Ureter (tissue), 1 donor: ENCODE data around the gene SLC6A12. TPM values are rescaled to one million over a fixed set of nuclear protein-coding genes. Genes with fewer than 3 reads are reported as not detected.

Source experiments
- DNase-seq: peaks from one replicate; pipeline ENCODE4 v3.0.0-alpha.2; 2020; ENCODE audit warnings: low spot score
- total RNA-seq: library from RNA; stranded (reverse); gene quantifications from one replicate; pipeline ENCODE4 v1.2.4, GENCODE V29; 2023
- donor health status: DM: yes; HTN: yes; CAD: no.

The SLC6A12 gene
- total RNA-seq, 1 donor from 2014 or later: 1.2 TPM

- no peak for DNase-seq
Measured at GRCh38 chr12:163406-163986, 50.5 kb downstream of the SLC6A12 start.

- no peak for DNase-seq
Measured at GRCh38 chr12:162467-163307, 51.3 kb downstream of the SLC6A12 start.

DNA sequence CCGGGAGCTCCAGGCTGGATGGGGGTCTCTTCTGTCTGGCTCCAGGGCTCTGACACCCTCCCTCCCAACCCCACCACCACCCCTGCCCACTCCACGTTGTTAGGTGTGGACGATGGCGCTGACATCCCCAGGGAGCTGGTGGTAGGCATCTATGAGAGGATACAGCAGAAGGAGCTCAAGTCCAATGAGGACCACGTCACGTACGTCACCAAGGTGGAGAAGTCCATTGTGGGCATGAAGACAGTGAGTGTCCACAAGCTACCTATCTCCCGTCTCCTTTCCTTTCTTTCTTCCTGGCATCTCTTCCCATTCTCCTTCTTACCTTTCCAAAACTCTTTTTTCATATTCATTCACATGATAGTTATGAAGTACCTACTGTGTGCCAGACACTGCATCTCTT, 52.1 kb downstream of the SLC6A12 start:
- DNase-seq: no peak

- no peak for DNase-seq
Measured at GRCh38 chr12:160858-161257, 53.1 kb downstream of the SLC6A12 start.

GRCh38 chr12:159156-159782, 54.7 kb downstream of the SLC6A12 start:
- DNase-seq: no peak

DNA sequence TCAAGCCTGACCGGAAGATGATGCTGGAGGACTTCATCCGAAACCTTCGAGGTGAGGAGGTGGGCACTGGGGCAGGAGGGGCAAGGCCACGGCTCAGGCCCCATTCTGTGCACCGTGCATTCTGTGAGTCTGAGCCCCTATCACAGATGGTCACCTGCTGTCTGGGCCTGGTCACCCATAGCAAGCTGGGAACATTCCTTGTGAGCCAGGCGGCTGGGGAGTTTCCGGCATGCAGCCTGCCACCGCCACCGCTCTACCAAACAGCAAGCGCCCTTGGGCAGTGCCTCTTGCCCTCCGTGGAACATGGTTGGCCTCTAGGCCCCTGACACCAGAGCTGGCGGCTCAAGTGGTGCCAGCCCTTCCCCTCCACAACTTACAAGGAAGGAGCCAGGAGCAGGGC, 56.3 kb downstream of the SLC6A12 start:
- DNase-seq: no peak

GRCh38 chr12:156945-157344, 57.0 kb downstream of the SLC6A12 start:
- no peak for DNase-seq

DNA sequence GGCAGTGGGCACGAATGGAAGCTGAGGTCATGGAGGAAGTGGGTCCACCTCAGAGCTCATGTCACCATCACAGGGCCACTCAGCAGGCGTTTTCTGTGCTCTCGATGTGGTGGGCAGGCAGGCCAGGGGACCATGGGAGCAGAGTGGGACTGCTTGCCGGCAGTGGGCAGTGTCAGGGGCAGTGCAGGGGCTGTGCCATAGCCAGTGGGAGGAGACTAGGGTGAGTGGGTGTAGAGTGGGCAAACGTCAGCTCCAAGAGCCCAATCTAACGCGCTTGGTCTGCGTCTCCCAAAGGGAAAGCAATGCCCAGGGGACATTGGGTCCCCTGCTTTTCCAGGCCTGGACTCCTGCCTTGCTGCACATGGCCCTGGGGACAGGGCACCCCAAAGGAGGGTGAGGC, 58.3 kb downstream of the SLC6A12 start:
- DNase-seq: no peak

- DNase-seq: no peak
Measured at GRCh38 chr12:155006-155405, 59.0 kb downstream of the SLC6A12 start.

GRCh38 chr12:154058-154457, 59.9 kb downstream of the SLC6A12 start:
- DNase-seq: no peak

- peak; percentile 63 for DNase-seq
Measured at GRCh38 chr12:153080-153746, 60.7 kb downstream of the SLC6A12 start.

DNA sequence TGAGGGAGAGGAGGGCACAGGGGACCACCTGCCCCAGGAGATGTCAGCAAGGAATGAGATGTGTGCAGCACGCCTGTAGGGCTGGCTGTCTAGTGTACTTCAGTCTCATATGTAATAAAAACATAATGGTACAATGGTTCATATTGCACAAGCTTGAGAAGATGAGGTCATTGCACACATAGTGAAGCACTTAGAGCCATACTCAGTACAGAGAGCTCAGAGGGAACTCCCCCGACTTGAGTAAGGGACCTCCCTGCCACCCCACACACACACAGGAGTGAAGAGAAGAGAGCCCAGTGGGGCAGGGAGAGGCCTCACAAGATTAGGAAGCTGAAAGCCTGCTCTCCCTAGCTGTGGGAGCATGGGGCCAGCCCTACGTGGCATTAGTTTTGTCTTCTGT, 61.5 kb downstream of the SLC6A12 start:
- no peak for DNase-seq

- DNase-seq: no peak
Measured at GRCh38 chr12:151579-151978, 62.4 kb downstream of the SLC6A12 start.

- peak; percentile 73 for DNase-seq
Measured at GRCh38 chr12:148676-149416, 65.1 kb downstream of the SLC6A12 start.

- no peak for DNase-seq
Measured at GRCh38 chr12:147242-147641, 66.7 kb downstream of the SLC6A12 start.

GRCh38 chr12:145369-145960, 68.5 kb downstream of the SLC6A12 start:
- DNase-seq: no peak

- DNase-seq: no peak
Measured at GRCh38 chr12:144650-145284, 69.2 kb downstream of the SLC6A12 start.

DNA sequence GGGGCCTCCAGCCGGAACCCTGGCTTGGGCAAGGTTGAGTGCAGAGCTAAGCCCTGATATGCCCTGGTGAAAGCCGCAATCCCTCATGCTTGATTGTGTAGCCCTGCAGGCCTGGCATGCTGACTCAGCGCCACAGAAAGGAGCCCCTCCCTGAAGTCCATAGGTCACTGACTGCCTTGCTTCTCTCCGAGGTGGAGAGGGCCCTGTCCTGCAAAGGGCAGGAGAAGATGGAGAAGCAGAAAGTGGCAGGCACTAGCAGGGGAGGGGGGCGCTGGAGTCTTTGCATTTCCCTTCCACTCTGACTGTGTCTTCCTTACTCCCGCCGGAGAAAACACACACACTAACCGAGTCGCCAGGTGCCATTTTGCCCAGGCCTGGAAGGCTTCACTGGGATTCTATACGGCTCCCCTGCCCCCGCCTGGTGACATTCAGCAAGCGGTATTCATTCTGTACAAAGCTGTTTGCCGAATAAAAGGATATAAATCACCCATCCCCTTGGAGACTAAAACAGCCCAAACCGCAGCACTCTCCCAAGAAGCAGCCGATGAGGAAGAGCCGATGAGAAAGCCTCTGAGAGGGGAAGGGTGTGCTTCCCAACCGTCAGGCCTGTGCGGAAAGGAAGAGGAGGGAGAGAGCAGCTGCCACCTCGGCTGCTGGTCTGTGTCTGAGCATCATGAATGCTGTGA, 69.8 kb downstream of the SLC6A12 start:
- no peak for DNase-seq

GRCh38 chr12:140162-140561, 73.8 kb downstream of the SLC6A12 start:
- no peak for DNase-seq
